ENCODE results near the gene AHCYL1.
"Not testable (repeated sequence)": the region's sequence is repeated elsewhere in the genome, so short reads cannot be mapped to it uniquely, and the experiment has no call there.

The AHCYL1 gene

GRCh38 chr1:109997204-109997866 is 12.8 kb downstream of the AHCYL1 start:
- no peak for DNase-seq (ENCODE audit: low read depth in 3 of 3, low spot score in 1 of 3)

DNA sequence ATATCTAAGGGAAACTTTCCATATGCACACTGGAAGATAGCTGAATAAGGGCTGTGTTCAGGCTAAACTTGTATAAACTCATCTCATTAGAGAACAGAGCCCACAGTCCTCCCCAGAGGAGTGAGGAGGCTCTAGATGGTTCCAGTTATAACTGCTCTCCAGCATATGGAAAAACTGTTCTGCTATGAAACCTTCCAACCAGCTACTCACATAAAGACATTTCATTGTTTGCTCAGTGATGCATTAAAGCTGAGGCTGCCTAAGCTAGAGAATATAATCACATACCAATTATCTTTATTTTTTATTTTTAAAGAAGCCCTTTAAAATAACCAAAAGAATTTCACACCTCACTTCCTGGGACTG is 13.3 kb downstream of the AHCYL1 start:
- no peak for DNase-seq (ENCODE audit: low read depth in 3 of 3, low spot score in 1 of 3)

DNA sequence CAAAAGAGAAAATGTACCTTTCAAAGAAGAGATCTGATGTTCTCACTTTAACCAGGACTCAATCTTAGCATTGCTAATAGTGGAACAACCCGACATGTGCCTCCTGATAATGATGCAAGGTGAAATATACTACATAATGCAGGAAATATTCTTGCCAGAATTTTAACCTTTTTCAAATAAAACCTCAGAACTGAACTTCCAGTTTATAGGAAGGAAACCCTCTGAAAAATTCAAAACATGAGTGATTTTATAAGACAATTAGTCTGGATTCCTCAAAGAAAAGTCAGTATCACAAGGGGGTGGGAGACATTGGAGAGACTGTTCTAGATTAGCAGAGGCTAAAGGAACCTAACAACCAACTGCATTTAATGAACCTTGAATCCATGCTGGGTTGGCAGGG is 18.1 kb downstream of the AHCYL1 start:
- no peak for DNase-seq (ENCODE audit: low read depth in 3 of 3, low spot score in 1 of 3)

DNA sequence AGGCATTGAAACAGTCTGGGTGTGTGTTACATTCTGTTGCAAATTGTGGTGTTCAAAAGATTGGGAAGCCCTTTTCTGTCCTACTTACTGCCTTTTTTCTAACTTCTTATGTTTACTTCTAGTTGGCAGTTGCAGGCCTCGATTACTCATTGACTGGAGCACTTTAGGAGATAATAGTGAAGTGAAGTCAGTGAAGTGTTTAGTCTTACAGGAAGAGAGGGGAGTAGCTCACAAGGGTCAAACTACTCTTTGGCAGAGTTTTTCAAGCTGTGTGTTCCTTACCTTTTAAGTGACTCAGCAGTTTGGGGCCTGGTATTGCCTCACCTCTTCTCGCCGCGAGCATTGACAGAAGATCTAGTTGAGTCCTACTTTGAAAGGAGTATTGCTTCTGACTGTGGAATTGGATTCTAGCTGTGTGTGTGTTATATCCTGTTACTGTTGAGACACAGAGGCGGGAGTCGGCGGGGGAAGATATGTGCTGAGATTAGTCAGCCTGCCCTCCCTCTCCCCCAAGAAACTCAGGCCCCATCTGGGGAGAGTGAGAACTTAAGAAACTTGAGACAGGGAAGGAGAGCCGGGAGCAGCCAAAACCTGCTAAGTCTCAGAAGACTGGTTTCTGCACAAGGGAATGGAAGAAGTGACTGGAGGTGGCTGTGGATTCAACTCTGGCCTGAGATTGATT is 19.3 kb downstream of the AHCYL1 start:
- DNase-seq (ENCODE audit: low read depth in 3 of 3, low spot score in 1 of 3) = peak in 1 of 3 donors; percentile 18

GRCh38 chr1:110004583-110004982 is 20.0 kb downstream of the AHCYL1 start:
- no peak for DNase-seq (ENCODE audit: low read depth in 3 of 3, low spot score in 1 of 3)

DNA sequence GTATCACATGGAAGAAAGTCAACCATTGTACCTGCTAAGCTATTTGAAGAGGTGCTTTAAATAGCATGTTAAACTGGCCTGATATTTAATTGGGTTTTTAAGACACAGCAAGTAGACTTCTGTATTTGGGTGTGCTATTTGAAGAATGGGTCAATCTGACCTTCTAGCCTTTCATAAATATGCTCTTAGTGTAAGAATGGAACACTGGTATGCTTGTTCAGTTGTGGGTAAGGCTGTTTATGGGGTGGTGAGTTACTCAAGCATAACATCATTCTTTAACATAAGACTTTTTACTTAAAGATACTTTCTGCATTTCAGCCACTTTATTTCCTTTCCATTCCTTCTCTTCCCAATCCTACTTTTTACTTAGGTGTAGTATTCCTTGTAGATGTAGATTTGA is 21.4 kb downstream of the AHCYL1 start:
- DNase-seq (ENCODE audit: low read depth in 3 of 3, low spot score in 1 of 3) = no peak

- no peak for DNase-seq (ENCODE audit: low read depth in 3 of 3, low spot score in 1 of 3)
Measured at GRCh38 chr1:110006516-110006915, 22.0 kb downstream of the AHCYL1 start.

DNA sequence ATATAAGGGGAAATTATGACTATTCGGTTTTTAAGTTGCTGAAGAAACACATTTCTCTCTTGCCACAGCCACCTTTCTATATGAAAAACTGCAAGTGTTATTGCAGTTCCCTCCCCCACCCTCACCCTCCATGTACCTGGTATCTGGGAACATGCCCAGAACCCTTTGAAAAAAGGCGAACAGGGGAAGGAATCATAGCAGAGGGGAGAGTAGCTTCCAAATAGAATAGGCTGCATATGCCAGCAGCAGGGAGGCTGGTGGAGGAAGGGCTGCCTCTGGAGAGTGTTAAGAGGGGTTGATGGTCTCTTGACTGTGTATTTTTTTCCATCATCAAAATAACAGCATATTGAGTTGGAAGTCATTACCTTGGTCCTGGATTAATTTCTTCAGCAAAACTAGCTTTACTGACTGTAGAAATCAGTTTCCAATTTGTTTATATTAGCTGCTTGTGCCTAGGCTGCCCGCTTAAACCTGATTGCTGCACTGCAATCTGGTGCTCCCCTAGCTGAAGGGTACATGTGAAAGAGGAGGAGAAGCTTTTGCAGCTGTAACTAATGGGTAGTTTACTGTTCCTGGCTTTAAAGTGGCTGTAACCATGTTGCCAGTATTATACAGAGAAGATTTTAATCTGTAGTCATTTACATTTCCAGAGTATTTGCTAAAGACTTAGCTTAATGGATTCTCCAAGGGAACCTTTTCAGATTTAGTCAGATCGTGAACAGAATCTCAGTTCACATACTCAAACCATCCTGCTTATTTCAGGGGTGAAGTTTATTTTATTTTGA is 22.7 kb downstream of the AHCYL1 start:
- DNase-seq (ENCODE audit: low read depth in 3 of 3, low spot score in 1 of 3) = no peak

DNA sequence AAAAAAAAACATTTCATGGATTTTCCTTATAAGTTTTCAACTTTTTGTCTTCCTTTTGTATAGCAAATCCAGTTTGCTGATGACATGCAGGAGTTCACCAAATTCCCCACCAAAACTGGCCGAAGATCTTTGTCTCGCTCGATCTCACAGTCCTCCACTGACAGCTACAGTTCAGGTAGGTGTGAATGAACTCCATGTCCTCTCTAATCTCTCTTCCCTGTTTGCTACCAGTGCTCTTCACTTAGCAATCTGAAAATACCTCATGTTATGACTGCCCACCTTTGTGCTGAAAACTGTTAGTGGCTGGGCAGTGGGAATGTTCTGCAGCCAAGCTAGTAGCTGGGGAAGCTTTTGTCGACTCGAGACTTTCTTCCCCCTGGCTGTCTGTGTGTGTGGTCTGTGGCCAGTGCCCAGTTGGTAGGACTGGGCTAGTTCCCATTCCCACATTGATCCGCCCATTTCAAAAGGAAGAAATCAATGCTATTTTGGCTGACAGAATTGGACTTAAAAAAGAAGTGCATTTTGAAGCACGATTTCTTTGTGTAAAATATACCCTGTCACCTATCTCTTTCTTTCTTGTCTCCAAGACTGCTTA is 24.5 kb downstream of the AHCYL1 start:
- no peak for DNase-seq (ENCODE audit: low read depth in 3 of 3, low spot score in 1 of 3)

DNA sequence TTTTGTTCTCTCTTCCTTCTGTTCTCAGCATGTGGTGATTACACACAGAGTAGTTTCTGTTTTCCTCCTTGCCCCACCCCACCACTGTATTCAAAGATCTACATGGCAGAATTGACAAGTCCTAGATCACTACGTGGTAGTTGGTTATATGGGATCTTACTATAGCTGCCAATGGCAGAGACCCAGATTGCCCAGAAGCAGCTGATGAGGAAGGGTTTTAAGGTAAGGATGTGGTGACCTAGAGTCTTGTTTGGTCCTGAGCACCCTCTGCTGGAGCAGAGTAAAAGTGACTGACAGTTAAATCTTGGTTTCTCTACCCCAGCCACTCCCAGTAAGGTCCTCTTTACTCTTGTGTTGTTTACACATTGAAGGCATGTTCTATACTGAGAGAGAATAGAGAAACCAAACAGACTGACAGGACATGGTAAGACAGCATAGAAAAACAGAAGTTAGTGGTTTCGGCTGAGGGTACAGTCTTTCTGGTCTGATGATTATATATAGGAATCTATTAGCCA is 27.0 kb downstream of the AHCYL1 start:
- DNase-seq (ENCODE audit: low read depth in 3 of 3, low spot score in 1 of 3) = no peak

GRCh38 chr1:110012100-110012780 is 27.7 kb downstream of the AHCYL1 start:
- no peak for DNase-seq (ENCODE audit: low read depth in 3 of 3, low spot score in 1 of 3)

GRCh38 chr1:110017792-110018191 is 33.2 kb downstream of the AHCYL1 start:
- DNase-seq (ENCODE audit: low read depth in 3 of 3, low spot score in 1 of 3) = no peak

- no peak for DNase-seq (ENCODE audit: low read depth in 3 of 3, low spot score in 1 of 3)
Measured at GRCh38 chr1:110018396-110018795, 33.8 kb downstream of the AHCYL1 start.

- no peak for DNase-seq (ENCODE audit: low read depth in 3 of 3, low spot score in 1 of 3)
Measured at GRCh38 chr1:110019770-110020169, 35.2 kb downstream of the AHCYL1 start.

GRCh38 chr1:110021285-110021684 is 36.7 kb downstream of the AHCYL1 start:
- DNase-seq (ENCODE audit: low read depth in 3 of 3, low spot score in 1 of 3) = no peak

DNA sequence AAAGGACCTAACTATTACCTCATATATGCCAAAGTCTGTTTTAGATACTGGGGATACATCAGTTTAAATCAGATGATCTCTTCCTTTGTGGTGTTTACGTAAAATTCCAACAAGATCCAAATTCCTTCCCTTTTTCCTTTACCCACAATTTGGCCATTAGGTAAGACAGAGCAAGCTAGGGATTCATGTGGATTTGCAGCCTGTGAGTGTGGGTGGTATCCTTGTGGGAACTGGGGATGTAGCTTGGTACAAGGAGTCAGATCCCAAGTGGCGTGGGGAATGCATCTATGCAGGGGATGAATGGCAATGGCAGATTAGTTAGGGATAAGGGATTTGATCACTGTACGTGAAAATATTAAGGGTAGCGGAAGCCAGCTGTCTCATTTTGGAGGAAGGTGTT is 40.0 kb downstream of the AHCYL1 start:
- DNase-seq (ENCODE audit: low read depth in 3 of 3, low spot score in 1 of 3) = no peak

- not testable (repeated sequence) for DNase-seq (ENCODE audit: low read depth in 3 of 3, low spot score in 1 of 3)
Measured at GRCh38 chr1:110030687-110031086, 46.1 kb downstream of the AHCYL1 start.

- no peak for DNase-seq (ENCODE audit: low read depth in 3 of 3, low spot score in 1 of 3)
Measured at GRCh38 chr1:110032327-110032726, 47.8 kb downstream of the AHCYL1 start.

DNA sequence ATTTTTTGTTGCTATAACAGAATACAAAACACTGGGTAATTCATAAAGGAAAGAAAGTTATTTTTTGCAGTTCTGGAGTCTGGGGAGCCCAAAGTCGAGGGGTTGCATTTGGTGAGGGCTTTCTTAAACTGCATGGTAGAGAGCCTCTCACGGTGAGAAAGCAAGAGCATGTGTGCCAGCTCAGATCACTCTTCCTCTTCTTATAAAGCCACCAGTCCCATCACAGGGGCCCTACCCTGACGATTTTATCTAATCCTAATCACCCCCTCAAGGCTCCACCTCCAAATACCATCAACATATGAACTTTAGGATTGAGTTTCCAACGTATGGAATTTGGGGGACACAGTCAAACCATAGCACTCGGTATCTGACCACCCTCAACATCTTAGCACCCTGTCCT is 48.9 kb downstream of the AHCYL1 start:
- DNase-seq (ENCODE audit: low read depth in 3 of 3, low spot score in 1 of 3) = no peak

- no peak for DNase-seq (ENCODE audit: low read depth in 3 of 3, low spot score in 1 of 3)
Measured at GRCh38 chr1:110034040-110034450, 49.5 kb downstream of the AHCYL1 start.
